ENCODE data around the gene MITD1. TPM values are rescaled to one million over a fixed set of nuclear protein-coding genes. Genes with fewer than 3 reads are reported as not detected.

Gene MITD1
- total and polyA plus RNA-seq, 2 of the 13 experiments (the other 11 are each of a cell fraction or from before 2014, with no cell fraction given): 17.8 to 43.7 TPM

GRCh38 chr2:99180755-99181623 lies at the start of gene MITD1, which contains the start of gene MRPL30 (continued):
- TF ChIP-seq, protein P1, sequence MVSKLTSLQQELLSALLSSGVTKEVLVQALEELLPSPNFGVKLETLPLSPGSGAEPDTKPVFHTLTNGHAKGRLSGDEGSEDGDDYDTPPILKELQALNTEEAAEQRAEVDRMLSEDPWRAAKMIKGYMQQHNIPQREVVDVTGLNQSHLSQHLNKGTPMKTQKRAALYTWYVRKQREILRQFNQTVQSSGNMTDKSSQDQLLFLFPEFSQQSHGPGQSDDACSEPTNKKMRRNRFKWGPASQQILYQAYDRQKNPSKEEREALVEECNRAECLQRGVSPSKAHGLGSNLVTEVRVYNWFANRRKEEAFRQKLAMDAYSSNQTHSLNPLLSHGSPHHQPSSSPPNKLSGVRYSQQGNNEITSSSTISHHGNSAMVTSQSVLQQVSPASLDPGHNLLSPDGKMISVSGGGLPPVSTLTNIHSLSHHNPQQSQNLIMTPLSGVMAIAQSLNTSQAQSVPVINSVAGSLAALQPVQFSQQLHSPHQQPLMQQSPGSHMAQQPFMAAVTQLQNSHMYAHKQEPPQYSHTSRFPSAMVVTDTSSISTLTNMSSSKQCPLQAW (CRISPR knock-in tag; IDR thresholded peaks at IDR 0.05): peak; percentile 95
- TF ChIP-seq SRF (IDR thresholded peaks at IDR 0.05; ENCODE audit: low read depth, low read length) (peak; percentile 85), SETDB1 (CRISPR knock-in tag; IDR thresholded peaks at IDR 0.05; ENCODE audit: borderline replicate concordance) (no peak), CENPBD1 (CRISPR knock-in tag; IDR thresholded peaks at IDR 0.05; ENCODE audit: borderline replicate concordance, low read depth) (no peak), ZNF484 (CRISPR knock-in tag; IDR thresholded peaks at IDR 0.05; ENCODE audit: borderline replicate concordance, low read depth) (peak; percentile 80; the same call in 1 of the 2 replicates), ZBTB34 (CRISPR knock-in tag; IDR thresholded peaks at IDR 0.05) (peak; percentile 61; the same call in 1 of the 2 replicates), SALL1 (CRISPR knock-in tag; IDR thresholded peaks at IDR 0.05) (peak; percentile 97), ZFP91 (CRISPR knock-in tag; IDR thresholded peaks at IDR 0.05; ENCODE audit: borderline replicate concordance) (peak; percentile 86; the same call in 1 of the 2 replicates), ONECUT2 (CRISPR knock-in tag; IDR thresholded peaks at IDR 0.05) (no peak; the same call in 1 of the 2 replicates), ZNF335 (CRISPR knock-in tag; IDR thresholded peaks at IDR 0.05) (peak; percentile 94), ZNF570 (CRISPR knock-in tag; IDR thresholded peaks at IDR 0.05; ENCODE audit: borderline replicate concordance) (peak; percentile 94; the same call in 1 of the 2 replicates), FOXK2 (IDR thresholded peaks at IDR 0.05) (0 out of 2 replicates have a peak, but pooled peaks have one; percentile 6), SRSF9 (IDR thresholded peaks at IDR 0.05; ENCODE audit: borderline replicate concordance, insufficient read depth, low read depth, low read length, poor library complexity, severe bottlenecking) (no peak), HNRNPUL1 (IDR thresholded peaks at IDR 0.05; ENCODE audit: low read depth, low read length) (no peak), SP140L (CRISPR knock-in tag; IDR thresholded peaks at IDR 0.05; ENCODE audit: borderline replicate concordance) (peak; percentile 97), ZNF616 (CRISPR knock-in tag; IDR thresholded peaks at IDR 0.05; ENCODE audit: low read depth) (no peak; the same call in 1 of the 2 replicates), NR3C1 (CRISPR knock-in tag; IDR thresholded peaks at IDR 0.05) (no peak), MZF1 (CRISPR knock-in tag; IDR thresholded peaks at IDR 0.05; ENCODE audit: borderline replicate concordance) (no peak; the same call in 1 of the 2 replicates), KLF9 (CRISPR knock-in tag; IDR thresholded peaks at IDR 0.05; ENCODE audit: low read depth) (peak; percentile 80), KLF16 (CRISPR knock-in tag; IDR thresholded peaks at IDR 0.05) (peak in 1 of 2 experiments; percentile 99; a peak in 2 of 4 replicates), GABPB1 (CRISPR knock-in tag; IDR thresholded peaks at IDR 0.05) (peak; percentile 97), HHEX (CRISPR knock-in tag; IDR thresholded peaks at IDR 0.05) (peak; percentile 36; the same call in 1 of the 2 replicates)
- TF ChIP-seq, protein P2, sequence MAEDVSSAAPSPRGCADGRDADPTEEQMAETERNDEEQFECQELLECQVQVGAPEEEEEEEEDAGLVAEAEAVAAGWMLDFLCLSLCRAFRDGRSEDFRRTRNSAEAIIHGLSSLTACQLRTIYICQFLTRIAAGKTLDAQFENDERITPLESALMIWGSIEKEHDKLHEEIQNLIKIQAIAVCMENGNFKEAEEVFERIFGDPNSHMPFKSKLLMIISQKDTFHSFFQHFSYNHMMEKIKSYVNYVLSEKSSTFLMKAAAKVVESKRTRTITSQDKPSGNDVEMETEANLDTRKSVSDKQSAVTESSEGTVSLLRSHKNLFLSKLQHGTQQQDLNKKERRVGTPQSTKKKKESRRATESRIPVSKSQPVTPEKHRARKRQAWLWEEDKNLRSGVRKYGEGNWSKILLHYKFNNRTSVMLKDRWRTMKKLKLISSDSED (CRISPR knock-in tag; IDR thresholded peaks at IDR 0.05): no peak

Measured in HepG2 (cell line).